ENCODE results near the gene KLB. TPM values are rescaled to one million over a fixed set of nuclear protein-coding genes. Genes with fewer than 3 reads are reported as not detected.

Gene KLB
- total and polyA plus RNA-seq, 4 donors, result 13.5 to 31.0 (median 22.8) TPM

DNA sequence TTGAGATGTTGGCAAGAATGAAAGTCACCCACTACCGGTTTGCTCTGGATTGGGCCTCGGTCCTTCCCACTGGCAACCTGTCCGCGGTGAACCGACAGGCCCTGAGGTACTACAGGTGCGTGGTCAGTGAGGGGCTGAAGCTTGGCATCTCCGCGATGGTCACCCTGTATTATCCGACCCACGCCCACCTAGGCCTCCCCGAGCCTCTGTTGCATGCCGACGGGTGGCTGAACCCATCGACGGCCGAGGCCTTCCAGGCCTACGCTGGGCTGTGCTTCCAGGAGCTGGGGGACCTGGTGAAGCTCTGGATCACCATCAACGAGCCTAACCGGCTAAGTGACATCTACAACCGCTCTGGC is 39.7 kb downstream of the KLB start:
- no peak overlapping the region for H3K27ac ChIP-seq (ENCODE audit: low read depth in 1 of 2, low read length in 2 of 2)
- H3K36me3 ChIP-seq (ENCODE audit: control insufficient read depth in 4 of 4, insufficient read depth in 3 of 4, low read depth in 1 of 4, low read length in 3 of 4), result peaks cover 6 to 16% (median 15%) of the 10 kb centered on the region in 4 donors
- no peak overlapping the region for H3K9ac ChIP-seq (ENCODE audit: low read depth in 1 of 2, low read length in 2 of 2)
- WGBS, result 91% methylated on average over 20 of the region's 20 CpGs
- no peak for DNase-seq (ENCODE audit: low spot score)
- H3K4me3 ChIP-seq (ENCODE audit: low read depth in 1 of 3, low read length in 3 of 3), result no peak overlapping the region
- no peaks in the 10 kb centered on the region for H3K9me3 ChIP-seq (ENCODE audit: control insufficient read depth in 4 of 4, low read length in 3 of 4)
- H3K4me1 ChIP-seq (ENCODE audit: control insufficient read depth in 4 of 4, insufficient read depth in 4 of 4, low read length in 3 of 4), result peaks cover 0 to 19% (median 12%) of the 10 kb centered on the region in 4 donors
- TF ChIP-seq HNF4A (conservative IDR thresholded peaks at IDR 0.05) (no peak), REST (IDR thresholded peaks at IDR 0.05) (no peak), ATF3 (IDR thresholded peaks at IDR 0.05) (no peak), JUND (IDR thresholded peaks at IDR 0.05) (no peak), SP1 (IDR thresholded peaks at IDR 0.05) (no peak), FOXA1 (IDR thresholded peaks at IDR 0.05) (no peak), YY1 (IDR thresholded peaks at IDR 0.05) (no peak), EGR1 (IDR thresholded peaks at IDR 0.05; ENCODE audit: low read depth in 2 of 2) (no peak), GABPA (IDR thresholded peaks at IDR 0.05 in 1 of 2, conservative IDR thresholded peaks at IDR 0.05 in 1 of 2) (no peak), FOXA2 (IDR thresholded peaks at IDR 0.05) (no peak)
- TF ChIP-seq, protein P1, sequence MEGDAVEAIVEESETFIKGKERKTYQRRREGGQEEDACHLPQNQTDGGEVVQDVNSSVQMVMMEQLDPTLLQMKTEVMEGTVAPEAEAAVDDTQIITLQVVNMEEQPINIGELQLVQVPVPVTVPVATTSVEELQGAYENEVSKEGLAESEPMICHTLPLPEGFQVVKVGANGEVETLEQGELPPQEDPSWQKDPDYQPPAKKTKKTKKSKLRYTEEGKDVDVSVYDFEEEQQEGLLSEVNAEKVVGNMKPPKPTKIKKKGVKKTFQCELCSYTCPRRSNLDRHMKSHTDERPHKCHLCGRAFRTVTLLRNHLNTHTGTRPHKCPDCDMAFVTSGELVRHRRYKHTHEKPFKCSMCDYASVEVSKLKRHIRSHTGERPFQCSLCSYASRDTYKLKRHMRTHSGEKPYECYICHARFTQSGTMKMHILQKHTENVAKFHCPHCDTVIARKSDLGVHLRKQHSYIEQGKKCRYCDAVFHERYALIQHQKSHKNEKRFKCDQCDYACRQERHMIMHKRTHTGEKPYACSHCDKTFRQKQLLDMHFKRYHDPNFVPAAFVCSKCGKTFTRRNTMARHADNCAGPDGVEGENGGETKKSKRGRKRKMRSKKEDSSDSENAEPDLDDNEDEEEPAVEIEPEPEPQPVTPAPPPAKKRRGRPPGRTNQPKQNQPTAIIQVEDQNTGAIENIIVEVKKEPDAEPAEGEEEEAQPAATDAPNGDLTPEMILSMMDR (IDR thresholded peaks at IDR 0.05; ENCODE audit: low read depth, low read length, missing input control), result no peak
- H3K27me3 ChIP-seq (ENCODE audit: control insufficient read depth in 4 of 4, insufficient read depth in 4 of 4, low read length in 3 of 4), result no peaks in the 10 kb centered on the region

GRCh38 chr4:39446842-39447573 is 40.3 kb downstream of the KLB start:
- Histone ChIP-seq H3K36me3 (ENCODE audit: control insufficient read depth in 4 of 4, insufficient read depth in 3 of 4, low read depth in 1 of 4, low read length in 3 of 4) (peaks cover 10 to 21% (median 19%) of the 10 kb centered on the region in 4 donors), H3K27ac (ENCODE audit: low read depth in 1 of 2, low read length in 2 of 2) (no peak overlapping the region), H3K4me3 (ENCODE audit: low read depth in 1 of 3, low read length in 3 of 3) (peak overlapping the region in 1 of 3 donors; percentile 26), H3K9me3 (ENCODE audit: control insufficient read depth in 4 of 4, low read length in 3 of 4) (no peaks in the 10 kb centered on the region), H3K4me1 (ENCODE audit: control insufficient read depth in 4 of 4, insufficient read depth in 4 of 4, low read length in 3 of 4) (peaks cover 3 to 22% (median 14%) of the 10 kb centered on the region in 4 donors), H3K9ac (ENCODE audit: low read depth in 1 of 2, low read length in 2 of 2) (no peak overlapping the region), H3K27me3 (ENCODE audit: control insufficient read depth in 4 of 4, insufficient read depth in 4 of 4, low read length in 3 of 4) (no peaks in the 10 kb centered on the region)
- WGBS, result 61% methylated on average over 61 of the region's 61 CpGs
- TF ChIP-seq MAX (IDR thresholded peaks at IDR 0.05) (no peak), RAD21 (IDR thresholded peaks at IDR 0.05) (peak in 1 of 2 donors; percentile 21)
- peak; percentile 45 for DNase-seq (ENCODE audit: low spot score)
